Testis (tissue), 3 donors: ENCODE measurements around the gene IKZF1. TPM values are rescaled to one million over a fixed set of nuclear protein-coding genes. Genes with fewer than 3 reads are reported as not detected.

ENCODE experiments used
- DNase-seq: peaks from one replicate; pipeline ENCODE4 v3.0.0-alpha.2; 2019
- H3K27ac ChIP-seq, 2 donors: fragments of 200-600 bp; sonication (generic); one replicate each; pipeline ENCODE4 v1.5.1; 2019
- H3K27me3 ChIP-seq: fragments of 200-600 bp; sonication (generic); one replicate; pipeline ENCODE4 v1.5.1; 2019
- H3K36me3 ChIP-seq: fragments of 200-600 bp; sonication (generic); one replicate; pipeline ENCODE4 v1.5.1; 2017; ENCODE audit warnings: low read depth; ENCODE audit errors: missing control alignments
- H3K4me1 ChIP-seq: fragments of 200-600 bp; sonication (generic); one replicate; pipeline ENCODE4 v1.5.1; 2019
- H3K4me3 ChIP-seq, 2 donors: fragments of 200-600 bp; sonication (generic); one replicate each; pipeline ENCODE4 v1.5.1; 2017 to 2019
- H3K9me3 ChIP-seq: fragments of 200-600 bp; sonication (generic); one replicate; pipeline ENCODE4 v1.5.1; 2017
- POLR2A ChIP-seq: fragments of 450-650 bp; IDR thresholded peaks from one replicate; pipeline ENCODE4 v1.6.1; 2017; ENCODE audit warnings: antibody characterized with exemption, mild to moderate bottlenecking, moderate library complexity
- WGBS, 2 donors: methylation state at CpG; one replicate each; pipeline ENCODE4 v1.1.5; 2018; 5-methylcytosine and 5-hydroxymethylcytosine counted together
- intact Hi-C: fragments of 100-400 bp; cut with DNase I; formaldehyde crosslinking; loops from one replicate; pipeline ENCODE4 v1.15.1; 2023; ENCODE audit warnings: low total_unique reads
- polyA plus RNA-seq: library from polyadenylated mRNA; stranded (reverse); fragments of 350-450 nt; fragmentation: Illumina TruSeq; extraction: RNeasy Lipid Tissue Mini Kit (QIAGEN cat#74804); gene quantifications from one replicate; pipeline ENCODE4 v1.2.3, GENCODE V29; 2014; ENCODE audit warnings: low read depth, low replicate concordance; ENCODE audit not compliant: insufficient read depth
- total RNA-seq, 2 donors: library from RNA; depleted of rRNA; stranded (reverse); fragments of >200 nt; gene quantifications; one replicate each; pipeline ENCODE4 v1.2.3, GENCODE V29; 2016
- TF ChIP-seq, protein P1 (sequence below), 3 experiments: fragments of 450-650 bp in 2 of 3; fragments of 200-600 bp in 1 of 3; sonication (generic) in 1 of 3; IDR thresholded peaks; one replicate each; pipeline ENCODE4 v1.5.1; 2016 to 2019; ENCODE audit warnings: antibody characterized with exemption in 3 of 3, mild to moderate bottlenecking in 2 of 3, moderate library complexity in 1 of 3

The IKZF1 gene
- total and polyA plus RNA-seq, 3 donors from 2014 or later, result 4.2 to 10.4 (median 9.9) TPM

DNA sequence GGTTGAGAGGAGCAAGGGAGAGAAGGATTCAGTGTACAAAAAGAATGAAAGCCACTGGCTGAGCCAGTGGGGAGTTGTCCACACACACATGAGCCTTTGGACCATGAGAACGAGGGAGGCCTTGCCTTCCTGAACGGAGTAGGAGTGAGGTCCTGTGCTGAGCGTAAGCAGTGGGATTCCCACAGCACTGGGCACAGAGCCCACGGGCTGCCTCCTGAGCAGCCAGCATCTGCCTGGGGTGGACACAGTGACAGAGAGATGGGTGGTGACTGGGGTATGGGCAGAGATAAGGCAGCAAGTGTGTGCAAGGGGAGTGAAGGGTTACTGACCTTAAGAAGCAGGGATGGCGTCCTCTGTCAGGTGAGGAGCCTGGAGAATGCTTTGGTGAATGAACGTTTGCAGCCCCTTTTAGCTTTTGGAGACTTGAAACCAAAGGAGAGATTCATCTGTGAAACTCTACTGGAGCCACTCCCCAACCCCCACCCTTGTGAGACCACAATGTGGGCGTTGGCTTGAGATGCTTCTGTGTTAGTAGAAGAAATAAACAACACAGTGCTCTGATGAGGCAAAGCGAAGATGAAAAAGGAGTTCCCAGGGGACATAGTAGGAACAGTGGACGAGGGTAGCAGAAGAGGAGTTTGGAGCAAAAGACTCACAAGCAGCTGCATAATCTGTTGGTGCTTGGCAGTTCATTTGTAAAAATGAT lies 89.2 kb downstream of the IKZF1 start:
- whole genome bisulfite sequencing, 2 donors, result 66 to 74% methylated on average over 9 of the region's 9 CpGs
- TF ChIP-seq POLR2A, result no peak
- TF ChIP-seq, protein P1, sequence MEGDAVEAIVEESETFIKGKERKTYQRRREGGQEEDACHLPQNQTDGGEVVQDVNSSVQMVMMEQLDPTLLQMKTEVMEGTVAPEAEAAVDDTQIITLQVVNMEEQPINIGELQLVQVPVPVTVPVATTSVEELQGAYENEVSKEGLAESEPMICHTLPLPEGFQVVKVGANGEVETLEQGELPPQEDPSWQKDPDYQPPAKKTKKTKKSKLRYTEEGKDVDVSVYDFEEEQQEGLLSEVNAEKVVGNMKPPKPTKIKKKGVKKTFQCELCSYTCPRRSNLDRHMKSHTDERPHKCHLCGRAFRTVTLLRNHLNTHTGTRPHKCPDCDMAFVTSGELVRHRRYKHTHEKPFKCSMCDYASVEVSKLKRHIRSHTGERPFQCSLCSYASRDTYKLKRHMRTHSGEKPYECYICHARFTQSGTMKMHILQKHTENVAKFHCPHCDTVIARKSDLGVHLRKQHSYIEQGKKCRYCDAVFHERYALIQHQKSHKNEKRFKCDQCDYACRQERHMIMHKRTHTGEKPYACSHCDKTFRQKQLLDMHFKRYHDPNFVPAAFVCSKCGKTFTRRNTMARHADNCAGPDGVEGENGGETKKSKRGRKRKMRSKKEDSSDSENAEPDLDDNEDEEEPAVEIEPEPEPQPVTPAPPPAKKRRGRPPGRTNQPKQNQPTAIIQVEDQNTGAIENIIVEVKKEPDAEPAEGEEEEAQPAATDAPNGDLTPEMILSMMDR (IDR thresholded peaks at IDR 0.05), result no peak
- intact Hi-C loops, result no loop called here

DNA sequence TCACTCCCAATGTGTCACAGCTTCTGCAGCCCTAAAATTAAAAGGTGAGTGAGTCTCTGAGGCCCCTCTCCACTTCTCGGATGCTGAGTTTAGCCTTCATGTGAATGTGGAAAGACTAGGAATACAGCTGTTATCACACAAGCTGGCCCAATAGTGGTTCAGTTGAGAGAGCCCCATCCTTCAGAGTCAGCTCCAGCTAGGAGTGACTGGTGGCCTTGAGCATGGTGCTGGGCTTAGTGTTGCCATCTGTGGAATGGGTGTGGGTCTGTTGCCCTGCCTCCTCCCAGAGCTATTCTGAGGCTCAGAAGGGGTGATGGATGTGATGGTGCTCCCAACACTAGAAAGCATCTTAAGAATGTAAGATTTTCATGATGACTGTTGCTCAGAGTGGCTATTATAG lies 89.8 kb downstream of the IKZF1 start:
- no peaks in the 10 kb centered on the region for H3K9me3 ChIP-seq
- WGBS, 2 donors, result 86 to 100% methylated on average over 1 of the region's 1 CpG
- H3K4me1 ChIP-seq, result no peaks in the 10 kb centered on the region
- no peak overlapping the region for H3K4me3 ChIP-seq
- intact Hi-C loops, result no loop called here
- no peak for DNase-seq
- no peak overlapping the region for H3K27ac ChIP-seq
- H3K27me3 ChIP-seq, result no peaks in the 10 kb centered on the region
- H3K36me3 ChIP-seq, result no peaks in the 10 kb centered on the region
- TF ChIP-seq POLR2A, result no peak
- TF ChIP-seq, protein P1 (IDR thresholded peaks at IDR 0.05), result no peak

More for the DNA sequence above, 89.2 kb downstream of the IKZF1 start:
- no peaks in the 10 kb centered on the region for H3K27me3 ChIP-seq
- H3K27ac ChIP-seq, result no peak overlapping the region
- H3K4me3 ChIP-seq, result no peak overlapping the region
- no peaks in the 10 kb centered on the region for H3K9me3 ChIP-seq
- no peaks in the 10 kb centered on the region for H3K4me1 ChIP-seq
- no peak for DNase-seq
- no peaks in the 10 kb centered on the region for H3K36me3 ChIP-seq

DNA sequence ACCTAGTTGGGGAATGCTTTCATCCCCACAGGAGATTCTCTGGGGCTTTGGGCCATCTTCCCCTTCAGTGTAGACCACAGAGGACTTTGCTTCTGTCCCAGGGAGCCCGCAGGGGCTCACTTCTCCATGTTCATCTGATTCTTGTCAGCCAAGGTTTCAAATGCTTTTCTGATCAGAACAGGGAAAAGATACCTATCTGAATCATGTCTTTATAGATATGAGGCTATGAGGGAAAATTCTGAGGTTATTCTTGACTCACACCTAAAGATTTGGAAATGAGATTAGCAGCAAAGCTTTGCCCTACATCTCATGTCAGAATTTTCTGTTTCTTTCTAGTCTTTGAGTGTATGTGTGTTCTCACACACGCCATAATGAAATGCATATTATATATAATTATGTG lies 92.3 kb downstream of the IKZF1 start:
- intact Hi-C loops, result no loop called here

DNA sequence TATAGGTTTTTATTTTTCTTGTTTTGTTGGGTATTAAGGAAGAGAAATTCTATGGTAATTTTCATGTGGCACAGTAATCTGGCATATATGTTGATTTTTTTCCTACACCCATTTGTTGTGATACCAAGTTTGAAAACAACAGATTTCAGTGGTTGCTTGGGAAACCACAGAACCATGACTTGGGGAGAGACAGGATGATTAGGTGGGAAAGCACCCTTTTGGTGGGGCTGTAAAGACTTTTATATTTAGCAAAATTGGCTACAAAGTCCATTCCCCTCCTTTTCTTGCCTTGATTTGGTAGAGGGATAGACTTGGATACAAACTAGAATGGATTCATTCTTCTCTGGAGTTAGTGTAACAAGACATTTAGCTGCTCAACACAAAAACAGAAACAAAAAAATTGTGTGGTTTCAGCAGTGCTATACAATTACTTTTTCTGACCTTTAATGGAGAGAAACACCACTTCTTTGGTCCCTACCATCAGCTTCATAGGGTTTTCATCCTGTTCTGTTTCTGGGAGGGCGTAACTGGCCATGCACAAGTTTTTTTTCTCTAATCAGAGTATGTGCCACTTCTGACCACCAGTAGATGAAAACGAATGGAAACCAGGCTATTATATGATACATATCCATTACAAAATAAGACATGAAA lies 92.9 kb downstream of the IKZF1 start:
- no peak for DNase-seq
- no peak for TF ChIP-seq POLR2A
- TF ChIP-seq, protein P1 (IDR thresholded peaks at IDR 0.05), result no peak
- Histone ChIP-seq H3K27me3 (no peaks in the 10 kb centered on the region), H3K4me1 (no peaks in the 10 kb centered on the region), H3K27ac (no peak overlapping the region), H3K9me3 (no peaks in the 10 kb centered on the region), H3K4me3 (no peak overlapping the region), H3K36me3 (no peaks in the 10 kb centered on the region)
- intact Hi-C loops, result no loop called here
- 79 to 83% methylated on average over 2 of the region's 2 CpGs for WGBS, 2 donors

More for the DNA sequence above, 92.3 kb downstream of the IKZF1 start:
- DNase-seq, result no peak
- Histone ChIP-seq H3K4me3 (no peak overlapping the region), H3K4me1 (no peaks in the 10 kb centered on the region), H3K36me3 (no peaks in the 10 kb centered on the region), H3K9me3 (no peaks in the 10 kb centered on the region), H3K27ac (no peak overlapping the region), H3K27me3 (no peaks in the 10 kb centered on the region)
- TF ChIP-seq POLR2A, result no peak
- TF ChIP-seq, protein P1 (IDR thresholded peaks at IDR 0.05), result no peak
- WGBS, 2 donors, result 92 to 93% methylated on average over 2 of the region's 2 CpGs
